ENCODE data around the gene CERS6. TPM values are rescaled to one million over a fixed set of nuclear protein-coding genes. Genes with fewer than 3 reads are reported as not detected.

The CERS6 gene
- total RNA-seq, 1 donor from 2014 or later: 22.4 TPM

- Mint-ChIP-seq H3K4me3 (ENCODE audit: low read depth) (no peak overlapping the region), H3K27ac (no peak overlapping the region), H3K9me3 (no peaks in the 10 kb centered on the region), H3K4me1 (ENCODE audit: low read depth) (peaks cover 6% of the 10 kb centered on the region), H3K36me3 (ENCODE audit: low read depth) (no peaks in the 10 kb centered on the region), H3K27me3 (ENCODE audit: low read depth) (peaks cover 3% of the 10 kb centered on the region)
- DNase-seq (ENCODE audit: low spot score): no peak
- intact Hi-C loops (cut with micrococcal nuclease): no loop called here
Measured at GRCh38 chr2:168797286-168797655, 341.2 kb downstream of the CERS6 start.

- Mint-ChIP-seq H3K9me3 (no peaks in the 10 kb centered on the region), H3K27me3 (ENCODE audit: low read depth) (peaks cover 6% of the 10 kb centered on the region), H3K36me3 (ENCODE audit: low read depth) (no peaks in the 10 kb centered on the region), H3K4me3 (ENCODE audit: low read depth) (no peak overlapping the region), H3K27ac (no peak overlapping the region), H3K4me1 (ENCODE audit: low read depth) (peaks cover 17% of the 10 kb centered on the region)
- intact Hi-C loops (cut with micrococcal nuclease): no loop called here
- no peak for DNase-seq (ENCODE audit: low spot score)
Measured at GRCh38 chr2:168798076-168798887, 342.2 kb downstream of the CERS6 start.

- no peaks in the 10 kb centered on the region for H3K9me3 Mint-ChIP-seq
- DNase-seq (ENCODE audit: low spot score): no peak
- peaks cover 18% of the 10 kb centered on the region for H3K4me1 Mint-ChIP-seq (ENCODE audit: low read depth)
- H3K36me3 Mint-ChIP-seq (ENCODE audit: low read depth): no peaks in the 10 kb centered on the region
- no peak overlapping the region for H3K27ac Mint-ChIP-seq
- peaks cover 6% of the 10 kb centered on the region for H3K27me3 Mint-ChIP-seq (ENCODE audit: low read depth)
- H3K4me3 Mint-ChIP-seq (ENCODE audit: low read depth): no peak overlapping the region
- intact Hi-C loops (cut with micrococcal nuclease): no loop called here
Measured at GRCh38 chr2:168798888-168799410, 342.9 kb downstream of the CERS6 start.

GRCh38 chr2:168801471-168801870, 345.4 kb downstream of the CERS6 start:
- H3K4me3 Mint-ChIP-seq (ENCODE audit: low read depth): no peak overlapping the region
- DNase-seq (ENCODE audit: low spot score): no peak

GRCh38 chr2:168801961-168802858, 346.1 kb downstream of the CERS6 start, which contains the start of gene NOSTRIN:
Gene NOSTRIN (plus strand): TSS chr2:168802637. CDS start chr2:168802647, 10 bp downstream.
- Mint-ChIP-seq H3K36me3 (ENCODE audit: low read depth) (no peaks in the 10 kb centered on the region), H3K4me1 (ENCODE audit: low read depth) (peaks cover 18% of the 10 kb centered on the region), H3K9me3 (no peaks in the 10 kb centered on the region)

More at GRCh38 chr2:168801471-168801870, 345.4 kb downstream of the CERS6 start:
- peaks cover 18% of the 10 kb centered on the region for H3K4me1 Mint-ChIP-seq (ENCODE audit: low read depth)
- no peaks in the 10 kb centered on the region for H3K36me3 Mint-ChIP-seq (ENCODE audit: low read depth)
- no peak overlapping the region for H3K27ac Mint-ChIP-seq
- H3K9me3 Mint-ChIP-seq: no peaks in the 10 kb centered on the region
- H3K27me3 Mint-ChIP-seq (ENCODE audit: low read depth): peaks cover 7% of the 10 kb centered on the region
- intact Hi-C loops (cut with micrococcal nuclease): no loop called here

GRCh38 chr2:168802859-168803725, 347.0 kb downstream of the CERS6 start:
- Mint-ChIP-seq H3K9me3 (no peaks in the 10 kb centered on the region), H3K27me3 (ENCODE audit: low read depth) (peaks cover 7% of the 10 kb centered on the region), H3K4me3 (ENCODE audit: low read depth) (no peak overlapping the region), H3K4me1 (ENCODE audit: low read depth) (peaks cover 18% of the 10 kb centered on the region), H3K27ac (no peak overlapping the region), H3K36me3 (ENCODE audit: low read depth) (no peaks in the 10 kb centered on the region)
- intact Hi-C loops (cut with micrococcal nuclease): no loop called here
- no peak for DNase-seq (ENCODE audit: low spot score)

More at GRCh38 chr2:168801961-168802858, 346.1 kb downstream of the CERS6 start, which contains the start of gene NOSTRIN:
- Mint-ChIP-seq H3K4me3 (ENCODE audit: low read depth) (no peak within 1 kb of the TSS), H3K27me3 (ENCODE audit: low read depth) (peaks cover 7% of the 10 kb centered on the region), H3K27ac (no peak within 1 kb of the TSS)
- intact Hi-C loops (cut with micrococcal nuclease): no loop called here
- DNase-seq (ENCODE audit: low spot score): no peak

GRCh38 chr2:168804214-168804613, 348.1 kb downstream of the CERS6 start:
- intact Hi-C loops (cut with micrococcal nuclease): no loop called here
- no peaks in the 10 kb centered on the region for H3K36me3 Mint-ChIP-seq (ENCODE audit: low read depth)
- H3K4me3 Mint-ChIP-seq (ENCODE audit: low read depth): no peak overlapping the region
- DNase-seq (ENCODE audit: low spot score): no peak
- H3K4me1 Mint-ChIP-seq (ENCODE audit: low read depth): peaks cover 18% of the 10 kb centered on the region
- H3K9me3 Mint-ChIP-seq: no peaks in the 10 kb centered on the region
- no peak overlapping the region for H3K27ac Mint-ChIP-seq
- peaks cover 7% of the 10 kb centered on the region for H3K27me3 Mint-ChIP-seq (ENCODE audit: low read depth)

- Mint-ChIP-seq H3K27me3 (ENCODE audit: low read depth) (peaks cover 10% of the 10 kb centered on the region), H3K4me1 (ENCODE audit: low read depth) (peaks cover 18% of the 10 kb centered on the region), H3K4me3 (ENCODE audit: low read depth) (no peak overlapping the region), H3K9me3 (no peaks in the 10 kb centered on the region), H3K36me3 (ENCODE audit: low read depth) (no peaks in the 10 kb centered on the region), H3K27ac (no peak overlapping the region)
- intact Hi-C loops (cut with micrococcal nuclease): no loop called here
- no peak for DNase-seq (ENCODE audit: low spot score)
Measured at GRCh38 chr2:168805615-168806014, 349.5 kb downstream of the CERS6 start.

GRCh38 chr2:168809537-168809936, 353.5 kb downstream of the CERS6 start:
- H3K27ac Mint-ChIP-seq: no peak overlapping the region

GRCh38 chr2:168810235-168810634, 354.2 kb downstream of the CERS6 start:
- no peaks in the 10 kb centered on the region for H3K9me3 Mint-ChIP-seq
- no peak overlapping the region for H3K27ac Mint-ChIP-seq
- intact Hi-C loops (cut with micrococcal nuclease): no loop called here
- DNase-seq (ENCODE audit: low spot score): no peak
- peaks cover 13% of the 10 kb centered on the region for H3K27me3 Mint-ChIP-seq (ENCODE audit: low read depth)
- H3K4me3 Mint-ChIP-seq (ENCODE audit: low read depth): no peak overlapping the region
- H3K4me1 Mint-ChIP-seq (ENCODE audit: low read depth): no peaks in the 10 kb centered on the region
- no peaks in the 10 kb centered on the region for H3K36me3 Mint-ChIP-seq (ENCODE audit: low read depth)

More at GRCh38 chr2:168809537-168809936, 353.5 kb downstream of the CERS6 start:
- no peaks in the 10 kb centered on the region for H3K9me3 Mint-ChIP-seq
- no peaks in the 10 kb centered on the region for H3K4me1 Mint-ChIP-seq (ENCODE audit: low read depth)
- H3K36me3 Mint-ChIP-seq (ENCODE audit: low read depth): no peaks in the 10 kb centered on the region
- H3K4me3 Mint-ChIP-seq (ENCODE audit: low read depth): no peak overlapping the region
- no peak for DNase-seq (ENCODE audit: low spot score)
- H3K27me3 Mint-ChIP-seq (ENCODE audit: low read depth): peaks cover 14% of the 10 kb centered on the region
- intact Hi-C loops (cut with micrococcal nuclease): no loop called here

GRCh38 chr2:168811696-168812095, 355.6 kb downstream of the CERS6 start:
- Mint-ChIP-seq H3K9me3 (no peaks in the 10 kb centered on the region), H3K36me3 (ENCODE audit: low read depth) (no peaks in the 10 kb centered on the region), H3K27ac (no peak overlapping the region), H3K27me3 (ENCODE audit: low read depth) (peaks cover 16% of the 10 kb centered on the region), H3K4me3 (ENCODE audit: low read depth) (no peak overlapping the region), H3K4me1 (ENCODE audit: low read depth) (no peaks in the 10 kb centered on the region)
- no peak for DNase-seq (ENCODE audit: low spot score)
- intact Hi-C loops (cut with micrococcal nuclease): no loop called here

GRCh38 chr2:168814046-168814445, 358.0 kb downstream of the CERS6 start:
- H3K27me3 Mint-ChIP-seq (ENCODE audit: low read depth): peaks cover 19% of the 10 kb centered on the region

More at GRCh38 chr2:168814046-168814445, 358.0 kb downstream of the CERS6 start:
- DNase-seq (ENCODE audit: low spot score): no peak
- intact Hi-C loops (cut with micrococcal nuclease): no loop called here
- Mint-ChIP-seq H3K4me1 (ENCODE audit: low read depth) (no peaks in the 10 kb centered on the region), H3K27ac (no peak overlapping the region), H3K36me3 (ENCODE audit: low read depth) (no peaks in the 10 kb centered on the region), H3K9me3 (no peaks in the 10 kb centered on the region), H3K4me3 (ENCODE audit: low read depth) (no peak overlapping the region)

All from activated T-helper 2 cell treated with anti-CD3 and anti-CD28 coated beads, Interferon-gamma antibody, Interleukin-2, Interleukin-4, amounts not matched to agents 10 μg/mL and 5 μg/mL and 100 μg/mL, durations not matched to agents 14 hours and 24 hours and 36 hours (primary cell).